ENCODE measurements around the gene CHD5.

- no peak for TF ChIP-seq EZH2 (IDR thresholded peaks at IDR 0.05; ENCODE audit: insufficient read depth, poor library complexity, severe bottlenecking)
- TF ChIP-seq EZH2phosphoT487 (IDR thresholded peaks at IDR 0.05; ENCODE audit: insufficient read depth, low read depth) = no peak
Observed at GRCh38 chr1:6110326-6110725, 69.8 kb downstream of the CHD5 start.

All from GM23248 (cell line).